GM12801 (cell line): ENCODE data around the gene QRICH2.

Experiments used
- CTCF ChIP-seq: IDR thresholded peaks from one replicate; pipeline ENCODE4 v1.5.1; 2011; ENCODE audit warnings: control low read depth; ENCODE audit not compliant: insufficient read length; ENCODE audit errors: extremely low read depth

Gene QRICH2

GRCh38 chr17:76336756-76337412 is 28.8 kb upstream of the QRICH2 start:
- no peak for TF ChIP-seq CTCF

- TF ChIP-seq CTCF = no peak
These were observed 27.8 kb upstream of the QRICH2 start for GRCh38 chr17:76335716-76336381.

GRCh38 chr17:76333673-76334505 is 25.8 kb upstream of the QRICH2 start:
- no peak for TF ChIP-seq CTCF

GRCh38 chr17:76331083-76331482 is 23.0 kb upstream of the QRICH2 start:
- TF ChIP-seq CTCF = no peak

- no peak for TF ChIP-seq CTCF
These were observed 21.6 kb upstream of the QRICH2 start for GRCh38 chr17:76329664-76330063.

- TF ChIP-seq CTCF = no peak
These were observed 19.6 kb upstream of the QRICH2 start for GRCh38 chr17:76327696-76328095.

GRCh38 chr17:76326306-76326705 is 18.2 kb upstream of the QRICH2 start:
- no peak for TF ChIP-seq CTCF
